Measurements from ENCODE around the gene KCTD10. TPM values are rescaled to one million over a fixed set of nuclear protein-coding genes. Genes with fewer than 3 reads are reported as not detected.

The KCTD10 gene
- total and polyA plus RNA-seq, 7 donors = 7.4 to 21.8 (median 16.0) TPM

DNA sequence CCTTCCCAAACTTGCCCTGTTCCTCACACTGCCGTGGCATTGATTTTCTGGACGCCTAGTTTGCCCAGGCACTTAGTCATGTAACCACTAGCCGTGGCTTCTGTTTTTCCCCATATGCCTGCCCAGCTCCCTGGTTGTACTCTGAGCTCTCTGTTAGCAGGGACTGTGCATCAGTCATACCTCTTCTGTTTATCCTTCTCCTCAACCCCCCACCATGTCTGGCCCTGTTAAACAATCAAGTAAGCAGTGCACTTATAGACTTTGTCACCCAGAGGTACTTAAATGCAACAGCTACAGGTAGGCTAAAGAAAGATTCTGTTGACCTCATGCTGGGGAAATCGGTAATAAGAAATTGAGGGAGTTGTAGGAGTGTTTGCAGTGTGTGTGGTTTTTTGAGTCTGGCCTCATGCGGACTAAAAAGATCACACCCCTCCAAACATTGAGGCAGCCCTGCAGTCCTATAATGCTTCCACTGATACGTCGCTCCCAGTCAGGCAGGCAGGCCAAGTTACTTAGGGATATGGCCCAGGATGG lies 17.3 kb upstream of the KCTD10 start:
- ATAC-seq = no peak
- TF ChIP-seq, protein P1, sequence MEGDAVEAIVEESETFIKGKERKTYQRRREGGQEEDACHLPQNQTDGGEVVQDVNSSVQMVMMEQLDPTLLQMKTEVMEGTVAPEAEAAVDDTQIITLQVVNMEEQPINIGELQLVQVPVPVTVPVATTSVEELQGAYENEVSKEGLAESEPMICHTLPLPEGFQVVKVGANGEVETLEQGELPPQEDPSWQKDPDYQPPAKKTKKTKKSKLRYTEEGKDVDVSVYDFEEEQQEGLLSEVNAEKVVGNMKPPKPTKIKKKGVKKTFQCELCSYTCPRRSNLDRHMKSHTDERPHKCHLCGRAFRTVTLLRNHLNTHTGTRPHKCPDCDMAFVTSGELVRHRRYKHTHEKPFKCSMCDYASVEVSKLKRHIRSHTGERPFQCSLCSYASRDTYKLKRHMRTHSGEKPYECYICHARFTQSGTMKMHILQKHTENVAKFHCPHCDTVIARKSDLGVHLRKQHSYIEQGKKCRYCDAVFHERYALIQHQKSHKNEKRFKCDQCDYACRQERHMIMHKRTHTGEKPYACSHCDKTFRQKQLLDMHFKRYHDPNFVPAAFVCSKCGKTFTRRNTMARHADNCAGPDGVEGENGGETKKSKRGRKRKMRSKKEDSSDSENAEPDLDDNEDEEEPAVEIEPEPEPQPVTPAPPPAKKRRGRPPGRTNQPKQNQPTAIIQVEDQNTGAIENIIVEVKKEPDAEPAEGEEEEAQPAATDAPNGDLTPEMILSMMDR (IDR thresholded peaks at IDR 0.05) = no peak

DNA sequence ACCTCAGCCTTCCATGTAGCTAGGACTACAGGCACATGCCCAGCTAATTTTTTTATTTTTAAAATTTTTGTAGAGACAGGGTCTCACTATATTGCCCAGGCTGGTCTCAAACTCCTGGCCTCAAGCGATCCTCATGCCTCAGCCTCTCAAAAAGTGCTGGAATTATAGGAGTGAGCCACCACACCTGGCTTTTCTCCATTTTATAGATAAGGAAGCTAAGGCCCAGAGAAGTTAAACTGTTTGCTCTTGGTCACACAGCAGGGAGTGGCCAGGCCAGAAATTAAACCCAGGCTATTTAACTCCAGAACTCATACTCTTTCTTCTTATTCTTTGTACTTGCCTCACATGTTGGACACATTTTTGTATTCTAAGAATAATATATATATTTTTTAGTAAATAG lies 16.8 kb upstream of the KCTD10 start:
- H3K36me3 ChIP-seq (ENCODE audit: insufficient read depth in 1 of 2, low read depth in 1 of 2) = peaks cover 10 to 99% of the 10 kb centered on the region in 2 donors
- WGBS, 3 donors = 97 to 100% (median 100%) methylated on average over 1 of the region's 1 CpG
- intact Hi-C loops (cut with DNase I) = loop anchor here in 1 of 2 donors (10.0 kb wide), 1 partner anchor 259 kb away; no protein-coding TSS in a partner anchor
- TF ChIP-seq, protein P1 (IDR thresholded peaks at IDR 0.05) = no peak
- H3K27me3 ChIP-seq (ENCODE audit: insufficient read depth in 3 of 3, low read length in 2 of 3) = no peaks in the 10 kb centered on the region
- ATAC-seq = no peak
- no peak overlapping the region for H3K27ac ChIP-seq
- no peaks in the 10 kb centered on the region for H3K9me3 ChIP-seq
- peaks cover 17% of the 10 kb centered on the region for H3K4me1 ChIP-seq
- no peak overlapping the region for H3K4me3 ChIP-seq
- no peak for DNase-seq

More for the DNA sequence above, 17.3 kb upstream of the KCTD10 start:
- no peak for DNase-seq
- H3K4me3 ChIP-seq = no peak overlapping the region
- H3K27ac ChIP-seq = no peak overlapping the region
- no peaks in the 10 kb centered on the region for H3K27me3 ChIP-seq (ENCODE audit: insufficient read depth in 3 of 3, low read length in 2 of 3)
- H3K9me3 ChIP-seq = no peaks in the 10 kb centered on the region
- H3K36me3 ChIP-seq (ENCODE audit: insufficient read depth in 1 of 2, low read depth in 1 of 2) = peaks cover 10 to 99% of the 10 kb centered on the region in 2 donors
- intact Hi-C loops (cut with DNase I) = loop anchor here in 1 of 2 donors (10.0 kb wide), 1 partner anchor 260 kb away; no protein-coding TSS in a partner anchor
- 96 to 98% (median 96%) methylated on average over 7 of the region's 7 CpGs for WGBS, 3 donors
- peaks cover 13% of the 10 kb centered on the region for H3K4me1 ChIP-seq

DNA sequence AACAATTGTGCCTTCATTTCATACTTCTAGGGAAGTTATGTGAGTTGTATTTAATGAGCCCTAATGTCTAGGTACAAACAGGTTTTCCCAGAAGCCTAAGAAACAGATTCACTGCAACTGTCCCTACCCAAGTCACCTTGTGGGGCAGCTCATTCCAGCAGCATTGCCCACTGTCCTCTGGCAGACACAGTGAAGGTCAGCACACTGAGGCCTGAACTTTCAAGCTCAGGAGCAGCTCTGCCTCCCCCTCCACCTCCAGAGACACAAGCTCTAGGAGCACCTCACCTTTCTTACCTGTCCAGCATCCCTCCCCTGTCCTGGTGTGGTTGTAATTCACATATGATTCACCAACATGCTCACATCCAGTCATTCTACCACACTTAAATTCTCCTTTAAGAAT lies 16.0 kb upstream of the KCTD10 start:
- H3K4me1 ChIP-seq = peaks cover 17% of the 10 kb centered on the region
- intact Hi-C loops (cut with DNase I) = loop anchor here in 1 of 2 donors (10.0 kb wide), 1 partner anchor 258 kb away; no protein-coding TSS in a partner anchor
- no peak for DNase-seq
- peaks cover 10 to 99% of the 10 kb centered on the region in 2 donors for H3K36me3 ChIP-seq (ENCODE audit: insufficient read depth in 1 of 2, low read depth in 1 of 2)
- H3K27ac ChIP-seq = no peak overlapping the region
- TF ChIP-seq, protein P1 (IDR thresholded peaks at IDR 0.05) = no peak
- H3K27me3 ChIP-seq (ENCODE audit: insufficient read depth in 3 of 3, low read length in 2 of 3) = no peaks in the 10 kb centered on the region
- ATAC-seq = no peak
- H3K4me3 ChIP-seq = no peak overlapping the region
- H3K9me3 ChIP-seq = no peaks in the 10 kb centered on the region

DNA sequence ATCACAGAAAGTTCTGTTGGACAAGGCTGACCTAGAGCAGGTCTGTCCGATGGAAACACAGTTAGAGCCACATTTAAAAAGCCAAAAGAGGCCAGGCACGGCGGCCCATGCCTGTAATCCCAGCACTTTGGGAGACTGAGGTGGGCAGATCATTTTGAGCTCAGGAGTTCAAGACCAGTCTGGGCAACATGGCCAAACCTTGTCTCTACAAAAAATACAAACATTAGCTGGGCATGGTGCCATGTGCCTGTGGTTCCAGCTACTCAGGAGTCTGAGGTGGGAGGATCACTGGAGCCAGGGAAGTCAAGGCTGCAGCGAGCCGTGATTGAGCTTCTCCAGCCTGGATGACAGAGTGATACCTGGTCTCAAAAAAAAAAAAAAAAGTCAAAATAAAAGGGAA lies 15.3 kb upstream of the KCTD10 start:
- peaks cover 15 to 99% of the 10 kb centered on the region in 2 donors for H3K36me3 ChIP-seq (ENCODE audit: insufficient read depth in 1 of 2, low read depth in 1 of 2)
- WGBS, 3 donors = 80 to 92% (median 90%) methylated on average over 5 of the region's 5 CpGs
- DNase-seq (no peak), ATAC-seq (no peak)
- intact Hi-C loops (cut with DNase I) = loop anchor here in 1 of 2 donors (10.0 kb wide), 1 partner anchor 258 kb away; no protein-coding TSS in a partner anchor
- TF ChIP-seq, protein P1 (IDR thresholded peaks at IDR 0.05) = no peak
- H3K27me3 ChIP-seq (ENCODE audit: insufficient read depth in 3 of 3, low read length in 2 of 3) = no peaks in the 10 kb centered on the region
- H3K9me3 ChIP-seq = no peaks in the 10 kb centered on the region
- peaks cover 17% of the 10 kb centered on the region for H3K4me1 ChIP-seq
- no peak overlapping the region for H3K4me3 ChIP-seq
- no peak overlapping the region for H3K27ac ChIP-seq

DNA sequence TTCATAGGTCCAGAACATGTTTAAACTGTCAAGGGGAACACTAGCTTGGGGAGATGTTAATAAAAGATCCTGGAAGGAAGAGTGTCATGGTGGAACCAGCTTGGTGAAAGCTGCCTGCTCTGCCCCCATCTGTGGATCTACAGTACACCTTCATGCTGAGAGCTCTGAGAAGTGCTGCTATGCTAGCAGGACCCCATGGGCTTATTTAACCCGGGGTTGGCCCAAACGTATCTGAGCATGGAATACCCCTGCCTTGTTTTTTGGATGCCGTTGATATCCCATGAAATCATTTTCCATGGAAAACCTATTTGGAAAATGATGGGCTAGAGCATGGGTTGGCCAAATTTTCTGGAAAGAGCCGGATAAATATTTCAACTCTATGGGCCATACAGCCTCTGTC lies 14.6 kb upstream of the KCTD10 start:
- H3K9me3 ChIP-seq = no peaks in the 10 kb centered on the region
- peaks cover 17% of the 10 kb centered on the region for H3K4me1 ChIP-seq
- ATAC-seq (no peak), DNase-seq (no peak)
- intact Hi-C loops (cut with DNase I) = loop anchor here in 1 of 2 donors (10.0 kb wide), 1 partner anchor 257 kb away; no protein-coding TSS in a partner anchor
- no peak overlapping the region for H3K4me3 ChIP-seq
- H3K27ac ChIP-seq = no peak overlapping the region
- H3K36me3 ChIP-seq (ENCODE audit: insufficient read depth in 1 of 2, low read depth in 1 of 2) = peaks cover 21 to 100% of the 10 kb centered on the region in 2 donors
- TF ChIP-seq, protein P1 (IDR thresholded peaks at IDR 0.05) = no peak
- H3K27me3 ChIP-seq (ENCODE audit: insufficient read depth in 3 of 3, low read length in 2 of 3) = no peaks in the 10 kb centered on the region
- WGBS, 3 donors = 81 to 91% (median 88%) methylated on average over 4 of the region's 4 CpGs
